ENCODE results near the gene CDH23. TPM values are rescaled to one million over a fixed set of nuclear protein-coding genes. Genes with fewer than 3 reads are reported as not detected.

The CDH23 gene
- total and polyA plus RNA-seq, 2 experiments from 2014 or later: 0.30 to 1.5 TPM

GRCh38 chr10:71434760-71435394, 38.2 kb downstream of the CDH23 start:
- WGBS (ENCODE audit: low lambda C conversion rate, missing lambda C conversion rate): 80% methylated on average over 4 of the region's 4 CpGs
- DNase-seq (ENCODE audit: low spot score): no peak
- Histone ChIP-seq H2AFZ (no peak overlapping the region), H3K4me3 (no peak overlapping the region), H4K20me1 (ENCODE audit: insufficient read depth, poor library complexity, severe bottlenecking) (no peaks in the 10 kb centered on the region), H3K4me2 (no peak overlapping the region), H3K9me2 (replicated peaks; ENCODE audit: insufficient read depth) (no peaks in the 10 kb centered on the region), H3K36me3 (replicated peaks; ENCODE audit: insufficient read depth, low read depth) (no peaks in the 10 kb centered on the region), H3K4me1 (ENCODE audit: insufficient read depth) (no peaks in the 10 kb centered on the region), H3K79me2 (no peaks in the 10 kb centered on the region), H3K9me3 (ENCODE audit: low read depth) (no peaks in the 10 kb centered on the region), H3K27ac (no peak overlapping the region), H3K27me3 (no peaks in the 10 kb centered on the region)
- no peak for TF ChIP-seq EZH2phosphoT487 (IDR thresholded peaks at IDR 0.05; ENCODE audit: low read depth, severe bottlenecking, unreplicated experiment)
- TF ChIP-seq EZH2 (IDR thresholded peaks at IDR 0.05; ENCODE audit: borderline replicate concordance): no peak
- no peak for TF ChIP-seq CTCF (IDR thresholded peaks at IDR 0.05; ENCODE audit: poor library complexity)

- no peak for DNase-seq (ENCODE audit: low spot score)
- H3K79me2 ChIP-seq: no peaks in the 10 kb centered on the region
Measured at GRCh38 chr10:71435571-71436267, 39.0 kb downstream of the CDH23 start.

GRCh38 chr10:71436268-71437125, 39.8 kb downstream of the CDH23 start:
- Histone ChIP-seq H3K9me3 (ENCODE audit: low read depth) (no peaks in the 10 kb centered on the region), H3K79me2 (no peaks in the 10 kb centered on the region), H3K36me3 (replicated peaks; ENCODE audit: insufficient read depth, low read depth) (no peaks in the 10 kb centered on the region), H4K20me1 (ENCODE audit: insufficient read depth, poor library complexity, severe bottlenecking) (no peaks in the 10 kb centered on the region), H3K27ac (no peak overlapping the region), H3K4me3 (no peak overlapping the region), H3K27me3 (no peaks in the 10 kb centered on the region), H3K4me2 (no peak overlapping the region), H3K4me1 (ENCODE audit: insufficient read depth) (no peaks in the 10 kb centered on the region), H2AFZ (no peak overlapping the region), H3K9me2 (replicated peaks; ENCODE audit: insufficient read depth) (no peaks in the 10 kb centered on the region)
- WGBS (ENCODE audit: low lambda C conversion rate, missing lambda C conversion rate): 82% methylated on average over 11 of the region's 11 CpGs
- DNase-seq (ENCODE audit: low spot score): no peak
- TF ChIP-seq EZH2phosphoT487 (IDR thresholded peaks at IDR 0.05; ENCODE audit: low read depth, severe bottlenecking, unreplicated experiment): no peak
- no peak for TF ChIP-seq CTCF (IDR thresholded peaks at IDR 0.05; ENCODE audit: poor library complexity)
- no peak for TF ChIP-seq EZH2 (IDR thresholded peaks at IDR 0.05; ENCODE audit: borderline replicate concordance)

More at GRCh38 chr10:71435571-71436267, 39.0 kb downstream of the CDH23 start:
- no peak for TF ChIP-seq EZH2 (IDR thresholded peaks at IDR 0.05; ENCODE audit: borderline replicate concordance)
- no peak for TF ChIP-seq EZH2phosphoT487 (IDR thresholded peaks at IDR 0.05; ENCODE audit: low read depth, severe bottlenecking, unreplicated experiment)
- TF ChIP-seq CTCF (IDR thresholded peaks at IDR 0.05; ENCODE audit: poor library complexity): no peak
- no peaks in the 10 kb centered on the region for H4K20me1 ChIP-seq (ENCODE audit: insufficient read depth, poor library complexity, severe bottlenecking)
- no peaks in the 10 kb centered on the region for H3K4me1 ChIP-seq (ENCODE audit: insufficient read depth)
- no peaks in the 10 kb centered on the region for H3K36me3 ChIP-seq (replicated peaks; ENCODE audit: insufficient read depth, low read depth)
- no peak overlapping the region for H3K27ac ChIP-seq
- no peaks in the 10 kb centered on the region for H3K9me2 ChIP-seq (replicated peaks; ENCODE audit: insufficient read depth)
- H3K4me3 ChIP-seq: no peak overlapping the region
- 90% methylated on average over 6 of the region's 6 CpGs for WGBS (ENCODE audit: low lambda C conversion rate, missing lambda C conversion rate)
- no peak overlapping the region for H3K4me2 ChIP-seq
- H3K27me3 ChIP-seq: no peaks in the 10 kb centered on the region
- H3K9me3 ChIP-seq (ENCODE audit: low read depth): no peaks in the 10 kb centered on the region
- no peak overlapping the region for H2AFZ ChIP-seq
